ENCODE data around the gene MYO3B.
"Not testable (repeated sequence)": the region's sequence is repeated elsewhere in the genome, so short reads cannot be mapped to it uniquely, and the experiment has no call there.

Gene MYO3B

DNA sequence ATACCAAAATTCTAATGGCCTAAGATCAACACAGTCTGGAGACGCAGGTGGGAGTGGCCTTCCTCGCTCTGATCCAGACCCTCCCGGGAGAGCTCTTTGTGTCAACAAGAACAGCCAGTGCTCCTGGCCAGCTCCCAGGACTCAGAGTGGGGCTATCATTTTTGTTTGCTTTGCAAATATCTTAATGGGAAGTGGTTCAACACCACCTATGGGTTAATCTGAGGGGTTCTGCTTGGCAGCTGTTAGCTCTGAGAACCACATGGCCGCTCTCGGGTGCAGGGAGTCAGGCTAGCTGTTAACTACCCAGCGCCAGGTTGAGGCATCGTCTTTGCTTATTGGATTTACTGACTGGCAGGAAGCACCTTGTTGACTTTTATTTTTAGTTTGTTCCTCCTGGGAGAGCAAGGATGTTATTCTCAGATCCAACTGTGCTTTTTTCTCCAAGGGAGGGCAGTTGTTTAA lies 352.4 kb downstream of the MYO3B start:
- no peak for DNase-seq

DNA sequence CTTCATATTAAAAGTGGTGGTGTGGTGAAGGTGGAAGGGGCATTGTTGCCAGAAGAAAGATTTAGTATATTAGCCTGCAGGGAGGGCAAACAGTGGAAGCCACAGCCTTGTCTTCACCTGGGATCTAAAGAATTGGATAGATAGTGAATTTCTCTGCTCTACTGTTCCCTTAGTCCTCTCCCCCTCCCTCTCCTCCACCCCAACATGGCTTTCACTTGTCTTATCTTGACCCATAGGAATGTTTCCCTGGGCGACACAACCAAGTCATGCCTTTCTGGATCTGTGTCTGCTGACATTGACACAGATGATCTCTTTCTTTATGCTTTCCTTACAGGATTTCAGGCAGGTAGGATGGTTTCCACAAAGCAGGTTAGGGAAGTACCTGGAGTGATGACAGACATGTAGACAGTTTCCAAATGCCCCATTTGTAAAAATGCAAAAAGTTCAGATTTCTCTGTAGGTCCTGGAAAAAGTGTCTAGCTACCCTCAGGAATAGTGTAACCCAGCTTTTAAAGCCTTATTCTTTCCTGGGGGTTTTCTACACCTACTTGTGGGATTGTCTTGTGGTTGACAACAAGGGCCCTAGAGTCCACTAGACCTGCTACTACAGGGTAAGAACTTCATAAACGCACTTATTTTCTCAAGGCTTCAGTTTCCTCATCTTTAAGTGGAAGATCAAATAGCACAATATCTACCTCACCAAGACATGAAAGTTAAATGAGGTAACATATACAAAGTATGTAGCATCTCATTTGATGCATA lies 353.0 kb downstream of the MYO3B start:
- no peak for DNase-seq

DNA sequence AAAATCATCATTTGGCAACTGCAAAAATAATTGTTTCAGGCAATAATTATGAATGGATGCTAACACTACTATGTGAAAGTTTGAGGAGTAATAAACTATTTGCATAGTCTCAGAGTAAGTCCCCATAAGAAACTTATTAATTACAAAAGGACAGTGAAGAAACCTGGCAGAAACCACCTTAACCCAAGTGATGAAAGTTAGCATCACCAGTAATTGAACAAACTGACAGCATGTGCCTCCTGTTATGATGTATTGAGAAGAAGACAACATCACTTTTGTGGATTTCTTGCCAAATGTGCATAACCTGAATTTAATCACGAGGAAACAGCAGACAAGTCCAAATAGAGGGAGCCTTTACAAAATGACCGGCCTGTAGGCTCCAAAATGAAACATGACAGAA lies 353.9 kb downstream of the MYO3B start:
- no peak for DNase-seq

DNA sequence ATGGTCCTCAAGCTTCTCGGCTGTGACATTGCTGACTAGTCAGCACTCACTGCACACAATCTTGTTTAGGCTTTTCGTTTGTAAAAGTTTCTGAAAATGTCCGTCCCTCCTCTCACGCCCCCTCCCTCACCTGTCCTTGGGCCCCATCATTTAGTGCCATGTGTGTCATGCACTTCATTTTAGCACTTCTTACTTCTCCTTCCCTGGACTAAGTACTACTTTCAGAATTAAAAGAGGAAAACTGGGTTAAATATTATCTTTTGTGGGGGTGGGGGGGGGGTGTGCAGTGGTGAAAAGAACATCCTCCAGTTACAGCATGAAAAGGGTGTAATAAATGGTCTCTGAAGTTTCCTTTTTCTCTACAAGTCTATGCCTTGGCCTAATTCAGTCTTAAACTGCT lies 355.2 kb downstream of the MYO3B start:
- DNase-seq: no peak

DNA sequence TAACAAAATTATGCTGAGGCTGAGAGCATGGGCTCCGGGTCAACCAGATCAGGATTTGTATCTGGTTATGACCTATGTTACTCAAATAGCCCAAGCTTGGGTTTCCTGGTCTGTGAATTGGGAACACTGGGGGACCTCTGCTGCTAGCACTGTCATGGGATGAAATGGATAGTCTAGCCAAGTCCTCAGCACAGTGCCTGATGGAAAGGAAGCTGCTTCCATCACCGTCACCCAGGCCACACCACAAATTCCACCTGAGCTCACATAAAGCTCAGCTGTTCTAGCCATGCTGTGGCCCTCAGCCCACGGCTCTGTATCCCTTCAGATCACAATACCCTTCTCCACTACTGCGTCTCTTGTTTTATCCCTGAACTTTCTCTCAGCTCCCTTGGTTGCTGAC lies 357.6 kb downstream of the MYO3B start:
- DNase-seq: no peak

DNA sequence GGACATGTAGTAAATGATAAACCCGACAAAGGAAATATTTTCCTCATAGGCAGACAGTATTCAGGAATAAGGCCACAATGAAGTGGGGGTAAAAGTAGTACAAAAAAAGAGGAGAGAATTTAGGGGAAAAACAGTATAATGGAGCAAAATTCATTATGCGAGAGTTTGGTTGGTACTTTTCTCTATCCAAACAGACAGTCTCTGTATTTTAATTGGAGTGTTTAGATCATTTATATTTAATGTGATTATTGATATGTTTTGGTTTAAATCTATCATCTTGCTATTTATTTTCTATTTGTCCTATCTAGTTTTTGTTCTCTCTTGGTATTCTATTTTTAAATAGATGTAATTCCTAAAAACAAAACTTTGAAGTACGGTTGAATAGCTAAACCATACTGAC lies 366.9 kb downstream of the MYO3B start:
- DNase-seq: no peak

DNA sequence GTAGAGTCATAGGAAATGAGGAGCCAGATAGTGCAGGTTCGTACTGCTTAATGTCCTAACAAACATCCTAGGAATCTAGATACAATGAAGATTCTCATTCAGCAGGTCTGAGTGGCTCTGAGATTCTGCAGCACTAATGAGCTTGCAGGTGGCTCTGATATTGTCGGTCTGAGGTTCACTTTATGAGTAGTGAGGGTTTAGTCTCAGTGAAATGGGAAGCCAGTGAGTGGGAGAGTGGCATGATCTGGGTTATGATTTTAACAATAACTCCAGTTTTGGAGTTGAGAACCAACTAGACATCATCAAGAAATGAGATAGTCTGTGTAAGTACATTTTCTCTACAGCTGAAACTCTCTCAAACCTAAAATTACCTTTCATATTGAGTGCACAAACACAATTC lies 370.4 kb downstream of the MYO3B start:
- no peak for DNase-seq

DNA sequence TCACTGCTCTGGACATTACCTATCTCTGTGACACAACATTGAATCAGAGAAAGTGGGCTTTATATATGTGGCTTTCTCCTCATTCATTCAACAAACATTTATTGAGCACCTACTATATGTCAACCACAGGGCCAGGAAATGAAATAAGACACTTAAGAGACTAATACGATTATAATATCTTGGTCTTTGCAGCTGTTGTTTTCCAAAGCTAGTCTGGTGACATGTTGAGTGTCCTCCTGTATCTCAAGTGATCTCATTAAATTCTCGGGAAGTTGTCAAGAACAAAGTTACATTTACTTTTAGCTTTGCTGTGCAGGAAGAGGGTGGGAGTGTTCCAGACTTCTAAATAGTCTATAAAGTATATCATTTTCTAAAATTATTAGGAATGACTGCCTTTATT lies 372.6 kb downstream of the MYO3B start:
- DNase-seq: no peak

DNA sequence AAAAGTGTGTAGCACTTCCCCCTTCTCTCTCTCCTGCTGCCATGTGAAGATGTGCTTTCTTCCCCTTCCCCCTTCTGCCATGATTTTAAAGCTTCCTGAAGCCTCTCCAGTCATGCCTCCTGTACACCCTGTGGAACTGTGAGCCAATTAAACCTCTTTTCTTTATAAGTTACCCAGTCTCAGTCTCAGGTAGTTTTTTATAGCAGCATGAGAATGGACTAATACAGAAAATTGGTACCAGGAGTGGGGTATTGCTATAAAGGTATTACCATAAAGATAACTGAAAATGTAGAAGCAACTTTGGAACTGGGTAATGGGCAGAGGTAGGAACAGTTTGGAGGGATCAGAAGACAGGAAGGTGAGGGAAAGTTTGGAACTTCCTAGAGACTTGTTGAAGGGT lies 374.0 kb downstream of the MYO3B start:
- not testable (repeated sequence) for DNase-seq

DNA sequence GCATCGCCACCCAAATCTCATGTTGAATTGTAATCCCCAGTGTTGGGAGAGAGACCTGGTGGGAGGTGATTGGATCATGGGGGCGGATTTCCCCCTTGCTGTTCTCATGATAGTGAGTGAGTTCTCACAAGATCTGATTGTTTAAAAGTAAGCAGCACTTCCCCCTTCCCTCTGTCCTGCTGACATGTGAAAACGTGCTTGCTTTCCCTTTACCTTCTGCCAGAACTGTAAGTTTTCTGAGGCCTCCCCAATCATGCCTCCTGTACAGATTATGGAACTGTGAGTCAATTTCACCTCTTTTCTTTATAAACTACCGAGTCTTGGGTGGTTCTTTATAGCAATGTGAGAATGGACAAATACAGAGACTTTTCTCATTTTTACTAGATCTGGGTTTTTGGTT lies 375.8 kb downstream of the MYO3B start:
- DNase-seq: no peak

DNA sequence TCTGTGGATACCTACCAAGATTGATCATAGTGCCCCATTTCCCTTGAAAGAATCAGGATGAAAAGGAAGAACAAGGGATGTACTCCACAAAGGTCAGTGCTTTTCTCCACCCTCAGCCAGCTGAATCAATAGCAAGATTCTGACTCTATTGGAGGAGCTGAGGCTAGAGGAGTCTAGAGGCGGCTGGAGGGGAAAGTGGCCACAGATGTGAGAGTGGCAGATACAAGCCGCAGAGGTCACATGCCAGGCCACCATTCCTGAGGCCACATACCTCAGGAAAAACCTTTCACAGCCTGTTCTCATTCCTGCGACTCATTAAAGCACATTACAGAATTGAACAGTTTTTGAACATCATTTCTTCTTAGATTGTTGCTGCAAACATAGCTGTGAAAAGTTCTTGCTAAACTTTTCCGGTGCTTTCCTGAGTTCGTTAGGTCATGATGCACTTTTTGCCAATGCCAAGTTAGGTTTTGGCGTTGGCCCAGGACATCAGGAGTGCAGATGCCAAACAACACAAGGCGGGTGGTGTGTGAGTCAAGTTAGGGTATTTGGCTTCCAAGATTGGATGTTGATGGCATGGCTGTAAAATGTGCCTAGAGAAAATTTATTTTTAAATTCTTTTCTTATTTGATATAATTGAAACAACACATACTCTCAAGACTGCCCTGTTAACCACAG lies 376.5 kb downstream of the MYO3B start:
- no peak for DNase-seq

DNA sequence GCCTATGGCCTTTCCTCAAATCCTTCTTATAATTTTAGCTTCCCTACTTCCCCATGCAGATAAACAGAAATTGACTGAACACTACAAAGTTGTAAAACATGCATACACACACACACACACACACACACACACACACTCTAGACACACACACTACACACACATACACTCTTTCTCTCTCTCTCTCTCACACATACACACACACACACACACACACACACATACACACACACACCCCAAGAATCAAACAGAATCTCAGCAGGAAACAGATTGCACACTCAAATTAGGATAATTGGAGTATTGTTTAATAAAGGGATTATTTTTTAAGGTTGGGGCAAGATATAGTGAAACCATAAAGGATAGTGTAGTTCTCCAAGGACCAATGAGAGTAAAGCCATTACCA lies 385.0 kb downstream of the MYO3B start:
- no peak for DNase-seq

DNA sequence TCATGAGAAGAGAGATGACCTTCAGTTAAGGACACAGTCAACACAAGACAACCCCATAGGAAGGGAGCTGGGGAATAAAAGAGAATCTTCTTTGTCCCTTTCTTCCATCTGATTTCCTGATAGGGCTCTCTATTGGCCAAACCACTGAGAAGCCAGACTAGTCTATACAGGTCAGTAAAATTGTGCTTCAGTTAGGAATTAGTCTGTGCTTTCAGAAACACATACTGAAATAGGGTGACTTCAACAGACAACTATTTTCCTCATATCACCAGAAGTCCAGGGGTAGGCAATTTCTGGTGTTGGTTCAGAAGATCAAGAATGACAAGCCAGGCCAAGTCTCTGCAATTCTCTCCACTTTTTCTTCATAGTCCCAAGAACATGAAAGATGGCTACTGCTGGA lies 385.5 kb downstream of the MYO3B start:
- DNase-seq: no peak

DNA sequence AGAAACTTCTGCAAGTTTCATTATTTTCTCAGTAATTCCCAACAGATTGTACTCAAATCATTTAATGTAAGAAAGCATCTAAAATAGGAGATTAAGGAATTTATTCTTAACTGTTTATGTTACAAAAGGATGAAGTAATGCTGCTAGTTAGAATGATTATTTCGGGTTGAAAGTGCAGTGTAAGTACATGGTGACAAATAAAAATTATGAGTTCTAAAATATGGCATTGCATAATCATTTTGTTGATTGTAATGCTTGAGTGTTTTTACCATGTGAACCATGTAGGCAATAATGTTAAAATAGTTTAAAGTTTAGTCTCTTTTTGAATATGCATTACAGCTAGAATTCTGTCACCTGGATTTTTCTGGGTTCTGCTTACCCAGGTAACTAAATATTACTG lies 388.2 kb downstream of the MYO3B start:
- no peak for DNase-seq

DNA sequence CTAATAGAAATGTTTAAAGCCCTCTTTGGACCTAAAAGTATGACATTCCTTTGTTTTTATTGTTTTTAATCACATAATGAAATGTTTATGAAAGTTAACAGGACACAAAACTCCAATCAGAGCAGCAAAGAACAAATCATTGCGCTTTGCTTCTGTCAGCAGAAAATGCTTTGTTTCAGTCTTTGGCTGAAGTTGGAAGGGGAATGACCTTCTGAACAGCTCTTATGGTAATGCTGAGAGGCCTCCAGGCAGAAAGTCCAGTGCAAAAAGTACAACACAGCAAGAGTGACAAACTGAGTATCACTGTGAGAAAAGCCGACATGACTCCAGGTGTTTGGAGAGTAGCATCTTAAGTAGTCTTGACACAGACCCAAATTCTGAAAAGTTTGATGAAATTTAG lies 389.5 kb downstream of the MYO3B start:
- no peak for DNase-seq

DNA sequence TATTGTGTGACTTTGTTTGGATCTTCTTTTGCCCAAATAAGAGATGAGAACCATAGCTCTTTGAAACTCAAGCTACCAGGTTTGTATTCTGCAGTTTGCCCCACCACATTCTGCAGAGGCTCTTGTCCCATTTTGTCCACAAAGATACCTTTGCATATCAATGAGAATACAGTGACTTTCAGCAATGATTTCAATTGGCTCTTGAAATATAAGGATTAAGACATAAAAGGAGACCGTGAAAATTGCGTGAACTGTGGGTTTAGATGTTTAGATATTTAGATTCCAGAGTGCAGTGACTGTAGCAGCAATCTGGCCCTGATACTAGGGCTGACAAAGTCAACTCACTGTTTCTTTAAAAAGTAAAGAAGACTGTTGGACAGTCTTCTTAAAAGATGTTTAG lies 390.6 kb downstream of the MYO3B start:
- DNase-seq: no peak

DNA sequence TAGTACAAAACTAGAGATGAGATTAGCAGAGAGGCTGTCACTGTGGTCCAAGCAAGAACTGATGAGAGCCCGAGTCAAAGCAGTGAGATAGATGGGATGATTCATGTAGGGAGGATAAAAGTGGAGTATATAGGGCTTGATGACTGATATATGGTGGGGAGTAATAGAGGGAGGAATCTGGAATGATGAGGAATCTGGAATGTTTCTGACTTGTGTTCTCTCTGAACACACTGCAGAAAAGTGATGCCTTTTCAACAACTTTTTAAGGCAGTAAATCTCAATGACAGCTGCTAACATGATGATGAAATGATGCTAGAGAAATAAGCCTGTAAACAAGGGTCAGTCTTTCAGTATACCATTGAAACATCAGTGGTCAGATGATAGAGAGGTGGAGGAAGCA lies 393.7 kb downstream of the MYO3B start:
- no peak for DNase-seq

DNA sequence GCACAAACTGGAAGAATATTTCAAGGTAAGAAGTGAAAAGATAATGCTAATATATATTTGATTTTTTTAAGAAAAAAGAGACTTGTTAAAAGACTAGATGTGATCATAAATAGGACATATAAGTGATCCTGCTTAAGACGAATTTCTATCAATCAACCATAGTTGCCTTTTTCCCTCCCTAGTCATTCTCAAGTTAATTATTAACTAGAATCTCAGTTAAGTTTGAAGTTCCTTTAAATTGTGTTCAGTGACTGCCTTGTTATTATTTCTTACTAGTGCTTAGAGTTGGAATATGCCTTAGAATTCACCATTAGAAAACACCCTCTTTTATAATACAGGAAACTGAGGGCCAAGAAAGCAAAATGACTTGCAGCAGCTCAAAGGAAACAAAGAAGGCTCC lies 395.7 kb downstream of the MYO3B start:
- DNase-seq: no peak

DNA sequence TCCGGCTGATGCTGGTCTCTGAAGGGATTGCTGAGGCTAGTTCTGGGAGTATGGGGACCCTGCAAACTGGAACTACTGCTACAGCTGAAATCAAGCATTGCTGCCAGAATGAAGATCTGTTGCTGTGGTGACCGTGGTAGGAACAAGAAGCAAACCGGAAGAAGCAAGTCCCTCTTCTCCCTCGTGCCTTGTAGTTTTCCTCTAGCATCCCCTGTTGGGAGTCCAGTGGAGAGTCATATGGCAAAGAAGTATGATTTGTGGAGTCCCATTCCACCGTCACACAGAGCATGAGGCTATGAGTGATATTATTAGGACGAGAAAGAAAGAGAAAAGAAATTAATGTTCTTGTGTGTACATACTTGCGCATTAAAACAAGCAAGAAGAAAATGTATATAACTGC lies 398.3 kb downstream of the MYO3B start:
- no peak for DNase-seq

DNA sequence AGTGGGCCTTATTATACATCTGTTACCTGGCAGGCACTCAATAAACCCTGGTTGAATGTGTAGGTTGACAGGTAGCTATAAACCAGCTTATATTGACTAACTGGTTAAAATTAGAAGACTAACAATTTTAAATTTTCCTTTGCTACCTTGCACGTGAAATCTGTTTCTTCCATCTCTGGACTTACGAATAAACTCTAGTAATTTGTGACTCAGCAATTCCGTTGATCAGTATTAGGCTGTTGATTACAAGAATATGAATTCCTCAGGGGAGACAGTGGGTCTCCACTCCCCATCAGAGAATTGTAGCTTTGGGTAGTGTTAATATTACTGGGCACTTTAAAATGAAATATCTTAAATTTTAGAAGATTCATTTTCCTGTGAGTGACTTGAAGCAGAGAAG lies 399.4 kb downstream of the MYO3B start:
- DNase-seq: no peak

DNA sequence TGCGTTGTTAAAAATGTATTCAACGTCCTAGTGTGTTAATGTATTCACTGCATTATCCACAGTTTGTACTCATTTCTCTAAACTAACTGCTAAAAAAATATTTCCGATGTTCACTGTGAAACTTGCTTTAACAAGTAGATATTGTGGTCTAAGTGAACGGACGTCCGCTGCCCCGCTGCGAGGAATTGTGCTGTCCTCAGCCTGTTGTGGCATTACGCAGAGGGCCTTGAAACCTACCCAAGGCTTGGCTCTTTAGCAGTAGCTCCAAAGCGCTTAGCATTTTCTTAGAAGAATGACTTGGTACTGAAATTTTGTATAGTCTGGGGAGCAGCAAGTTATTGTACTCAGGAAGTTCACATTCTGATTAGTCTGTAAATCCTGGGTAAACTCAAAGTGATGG lies 400.7 kb downstream of the MYO3B start:
- DNase-seq: no peak

DNA sequence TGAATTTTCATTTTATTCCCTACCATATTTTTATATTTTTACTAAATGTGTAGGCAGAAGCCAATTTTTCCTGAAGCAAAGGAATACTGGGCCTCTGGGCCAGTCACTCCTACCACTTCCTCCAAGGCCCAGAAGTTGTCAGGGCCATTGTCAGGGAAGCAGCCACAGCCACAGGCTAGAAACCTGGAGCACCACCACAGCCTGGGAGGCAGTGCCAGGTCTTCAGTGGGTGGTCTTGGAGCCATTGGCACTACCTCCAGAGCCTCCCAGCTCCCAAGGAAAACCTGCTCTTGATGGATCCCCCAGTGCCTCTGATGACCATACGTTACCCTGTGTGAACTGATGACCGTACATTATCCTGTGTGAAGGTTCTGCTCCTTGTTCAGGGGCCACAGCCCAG lies 401.6 kb downstream of the MYO3B start:
- DNase-seq: no peak

DNA sequence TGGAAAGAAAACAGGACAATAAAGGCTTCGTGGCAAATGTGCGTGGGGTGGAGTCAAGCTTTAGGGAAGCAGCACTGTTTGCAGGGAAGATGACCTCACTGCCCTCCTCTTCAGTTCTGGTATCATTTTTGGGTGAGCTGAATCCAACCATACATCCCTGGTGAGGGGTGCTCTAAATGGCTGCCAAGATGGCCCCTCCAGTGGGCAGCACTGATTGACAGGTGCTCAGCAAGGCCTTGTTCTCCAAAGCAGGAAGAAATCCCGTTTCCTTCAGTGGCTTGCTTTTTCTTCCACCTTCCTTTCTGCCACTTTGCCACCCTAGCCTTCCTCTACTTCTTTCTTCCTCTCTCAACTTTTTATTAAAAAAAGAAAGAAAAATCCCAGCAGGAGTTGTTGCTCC lies 404.4 kb downstream of the MYO3B start:
- no peak for DNase-seq

DNA sequence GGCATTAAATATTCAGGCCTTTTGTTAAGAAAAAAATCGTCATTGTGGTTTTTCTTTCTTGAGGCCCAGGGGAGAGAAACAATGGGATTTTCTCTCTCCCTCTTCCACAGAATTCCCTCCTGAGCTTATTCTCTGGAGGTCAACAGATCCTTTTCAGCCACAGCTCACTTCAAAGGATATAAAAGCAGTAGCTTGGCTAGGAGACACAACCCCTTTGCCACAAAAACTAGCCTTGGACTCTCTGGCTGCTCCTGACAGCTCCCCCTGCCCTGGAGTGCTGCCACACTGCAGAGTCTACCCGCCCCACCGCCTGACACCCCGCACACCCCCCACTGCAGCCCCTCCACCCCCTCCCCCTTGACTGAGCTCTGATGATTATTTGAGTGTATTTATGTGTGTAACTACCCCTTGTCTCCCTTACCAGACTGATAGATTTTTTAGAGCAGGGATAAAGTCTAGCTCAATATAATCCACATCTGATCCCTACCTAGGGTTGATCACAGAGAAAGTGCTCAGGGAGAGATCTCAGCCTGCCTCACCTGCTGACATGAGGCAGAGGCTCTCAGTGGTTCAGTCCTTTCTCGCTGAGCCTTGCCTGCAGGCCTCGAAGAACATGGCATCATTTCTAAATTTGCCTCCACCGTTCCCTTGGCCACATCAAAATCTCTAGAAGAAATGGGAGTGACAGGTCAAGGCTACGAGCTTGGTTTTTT lies 405.0 kb downstream of the MYO3B start:
- DNase-seq: no peak

Measured in activated T-cell treated with anti-CD3 and anti-CD28 coated beads, Interleukin-2, amount 50 U/mL, for 48 hours (primary cell).